ENCODE results near the gene PYCR2.

Gene PYCR2

DNA sequence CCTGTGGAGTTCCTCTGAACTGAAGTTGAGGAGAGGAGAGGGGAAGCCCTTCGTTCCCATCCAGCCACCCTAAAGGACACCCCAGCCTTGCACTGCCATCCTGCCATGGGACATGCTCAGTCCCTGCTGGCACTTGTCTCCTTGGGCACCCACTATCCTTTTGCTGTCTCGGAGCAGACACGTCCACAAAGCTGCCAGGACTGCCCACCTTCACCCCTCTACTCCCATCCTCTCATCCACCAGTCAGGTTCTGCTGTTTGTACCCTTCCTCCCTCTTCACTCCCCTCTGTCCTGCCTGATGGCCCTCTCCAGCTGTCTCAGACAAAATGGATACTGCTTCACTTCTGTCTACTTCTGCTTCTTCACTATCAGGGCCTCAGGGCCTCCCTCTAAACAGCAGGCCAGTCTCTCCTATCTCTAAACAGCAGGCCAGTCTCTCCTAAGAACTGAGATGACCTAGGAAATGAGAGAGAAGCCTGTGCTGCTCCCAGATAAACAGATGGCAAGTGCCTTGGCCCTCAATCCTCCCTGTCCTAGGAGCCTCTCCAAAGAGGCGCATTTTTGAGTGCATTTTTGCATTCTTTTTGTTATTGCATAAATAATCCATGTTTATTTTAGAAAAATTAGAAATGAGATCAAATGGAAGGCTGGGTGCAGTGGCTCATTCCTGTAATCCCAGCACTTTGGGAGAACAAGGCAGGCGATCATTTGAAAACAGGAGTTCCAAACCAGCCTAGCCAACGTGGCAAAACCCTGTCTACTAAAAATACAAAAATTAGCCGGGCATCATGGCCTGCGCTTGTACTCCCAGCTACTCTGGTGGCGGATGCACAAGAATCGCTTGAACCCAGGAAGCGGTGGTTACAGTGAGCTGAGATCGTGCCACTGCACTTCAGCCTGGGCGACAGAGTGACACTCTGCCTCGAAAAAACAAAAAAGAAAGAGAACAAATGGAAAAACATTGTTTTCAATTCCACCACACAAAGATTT, 4.4 kb upstream of the PYCR2 start:
- no peak overlapping the region for H3K4me3 ChIP-seq (ENCODE audit: low read length)
- no peaks in the 10 kb centered on the region for H3K4me1 ChIP-seq (ENCODE audit: control insufficient read depth, insufficient read depth, low read length)
- H3K27ac ChIP-seq (ENCODE audit: low read depth, low read length): no peak overlapping the region
- H3K27me3 ChIP-seq (ENCODE audit: control insufficient read depth, insufficient read depth, low read length): no peaks in the 10 kb centered on the region
- no peaks in the 10 kb centered on the region for H3K36me3 ChIP-seq (ENCODE audit: control insufficient read depth, insufficient read depth, low read length)
- no peak overlapping the region for H3K9ac ChIP-seq (ENCODE audit: low read length)

DNA sequence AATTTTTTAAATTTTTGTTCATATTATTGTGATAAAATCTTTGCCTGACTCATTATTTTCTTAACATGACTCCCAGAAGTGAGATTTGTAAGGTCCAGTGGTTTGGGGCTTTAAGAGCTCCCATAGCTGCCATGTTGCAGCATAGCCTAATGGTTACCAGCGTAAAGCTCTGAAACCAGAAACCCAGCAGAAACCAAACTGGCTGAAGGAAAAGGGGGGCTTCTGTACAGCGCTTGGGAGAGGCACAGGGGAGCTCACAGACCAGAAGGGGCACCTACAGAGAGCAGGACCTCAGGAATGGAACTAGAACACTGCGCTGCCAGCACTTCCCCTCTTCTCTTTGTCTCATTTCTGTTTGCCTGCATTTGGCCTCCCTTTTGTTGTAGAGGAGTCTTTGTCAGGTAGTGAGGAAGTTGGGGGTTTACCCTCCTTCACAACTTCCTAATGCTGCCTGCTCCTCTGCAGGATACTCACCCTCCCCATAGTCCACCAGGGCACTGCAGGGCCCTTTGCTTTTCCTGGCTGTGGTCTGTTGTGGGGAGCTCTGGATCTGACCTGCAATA, 2.6 kb upstream of the PYCR2 start:
- no peak overlapping the region for H3K27ac ChIP-seq (ENCODE audit: low read depth, low read length)
- H3K36me3 ChIP-seq (ENCODE audit: control insufficient read depth, insufficient read depth, low read length): peaks cover 4% of the 10 kb centered on the region
- no peaks in the 10 kb centered on the region for H3K27me3 ChIP-seq (ENCODE audit: control insufficient read depth, insufficient read depth, low read length)
- no peak overlapping the region for H3K9ac ChIP-seq (ENCODE audit: low read length)
- H3K4me1 ChIP-seq (ENCODE audit: control insufficient read depth, insufficient read depth, low read length): peaks cover 7% of the 10 kb centered on the region
- no peak overlapping the region for H3K4me3 ChIP-seq (ENCODE audit: low read length)

DNA sequence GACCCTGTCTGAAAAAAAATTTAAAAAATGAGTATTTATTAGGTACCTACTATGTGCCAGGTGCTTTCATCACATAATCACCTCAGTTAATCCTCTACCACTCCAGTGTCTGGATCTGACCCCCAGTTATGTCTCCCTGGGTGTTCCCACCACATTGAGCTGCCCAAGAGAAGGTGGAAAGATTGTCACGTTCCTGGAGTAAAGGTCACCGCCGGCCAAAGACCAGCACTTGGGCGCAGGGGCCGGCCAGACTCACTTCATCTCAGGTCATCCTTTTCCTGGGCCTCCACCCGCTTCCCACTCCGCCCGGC, 714 bp downstream of the PYCR2 start:
- Histone ChIP-seq H3K27me3 (ENCODE audit: control insufficient read depth, insufficient read depth, low read length) (no peaks in the 10 kb centered on the region), H3K9ac (ENCODE audit: low read length) (peak overlapping the region; percentile 36), H3K4me1 (ENCODE audit: control insufficient read depth, insufficient read depth, low read length) (peaks cover 13% of the 10 kb centered on the region), H3K27ac (ENCODE audit: low read depth, low read length) (peak overlapping the region; percentile 94), H3K4me3 (ENCODE audit: low read length) (peak overlapping the region; percentile 84), H3K36me3 (ENCODE audit: control insufficient read depth, insufficient read depth, low read length) (peaks cover 8% of the 10 kb centered on the region)

DNA sequence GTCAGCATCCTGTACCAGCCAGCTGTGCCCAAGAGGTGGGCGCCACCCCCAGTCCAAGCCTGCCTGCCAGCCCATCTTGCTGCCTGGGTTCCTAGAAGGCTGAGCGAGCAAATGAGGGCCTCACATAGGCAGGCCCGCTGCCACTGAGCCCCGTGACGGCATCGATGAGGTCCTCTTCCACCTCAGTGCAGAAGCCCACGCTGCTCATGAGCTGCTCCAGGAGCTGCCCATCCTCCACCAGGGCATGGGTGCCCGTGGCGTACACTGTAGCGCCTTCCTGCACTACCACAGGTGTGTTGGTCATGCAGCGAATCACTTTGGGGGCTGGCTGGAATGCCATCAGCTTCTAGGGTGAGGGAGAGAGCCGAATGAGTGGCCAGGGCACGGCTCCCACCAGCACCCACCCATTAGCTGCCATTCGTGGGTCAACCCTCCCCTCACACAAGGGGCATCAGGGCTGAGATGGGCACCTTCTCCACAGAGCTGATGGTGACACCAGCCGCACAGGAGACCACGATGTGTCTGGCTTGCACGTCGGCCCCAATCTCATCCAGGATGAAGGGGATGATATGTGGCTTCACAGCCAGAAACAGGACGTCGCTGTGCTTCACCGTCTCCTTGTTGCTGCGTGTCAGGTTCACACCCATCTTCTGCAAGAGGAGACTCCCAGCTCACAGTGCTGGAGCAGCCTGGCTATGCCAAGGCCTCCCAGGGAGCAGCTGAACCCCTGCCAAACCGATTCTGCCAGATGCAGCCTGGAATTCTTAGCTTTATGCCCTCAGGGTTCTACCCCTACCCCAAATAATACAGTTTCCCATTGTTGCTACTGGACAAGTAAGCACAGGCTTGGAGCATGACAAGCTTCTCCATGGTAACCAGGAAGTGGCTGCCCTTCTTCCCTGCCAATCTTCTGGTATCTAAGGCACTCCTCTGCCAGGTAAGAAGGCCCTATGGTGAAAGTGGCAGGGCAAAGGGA, 2.0 kb downstream of the PYCR2 start:
- peaks cover 13% of the 10 kb centered on the region for H3K4me1 ChIP-seq (ENCODE audit: control insufficient read depth, insufficient read depth, low read length)
- no peak overlapping the region for H3K9ac ChIP-seq (ENCODE audit: low read length)
- no peak overlapping the region for H3K4me3 ChIP-seq (ENCODE audit: low read length)
- peaks cover 8% of the 10 kb centered on the region for H3K36me3 ChIP-seq (ENCODE audit: control insufficient read depth, insufficient read depth, low read length)
- no peaks in the 10 kb centered on the region for H3K27me3 ChIP-seq (ENCODE audit: control insufficient read depth, insufficient read depth, low read length)
- no peak overlapping the region for H3K27ac ChIP-seq (ENCODE audit: low read depth, low read length)

DNA sequence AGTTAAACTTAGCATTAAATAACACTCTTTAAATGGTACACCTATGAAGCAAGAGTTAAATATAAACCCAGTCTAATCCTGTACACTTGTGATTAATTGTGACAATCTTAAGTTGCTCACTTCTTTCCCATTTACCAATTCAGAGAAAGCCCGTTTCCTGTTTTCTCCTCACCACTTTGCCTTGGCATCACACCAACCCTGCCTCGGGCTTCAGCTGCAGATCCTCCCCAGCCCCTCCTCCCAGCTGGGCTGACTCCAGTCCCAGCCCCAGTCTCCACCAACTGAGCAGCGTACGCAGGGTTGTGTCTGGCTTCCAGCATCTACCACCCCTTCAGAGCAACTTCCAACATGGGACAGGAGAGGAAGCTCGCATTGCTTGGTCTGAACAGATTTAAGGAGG, 4.1 kb downstream of the PYCR2 start:
- Histone ChIP-seq H3K27ac (ENCODE audit: low read depth, low read length) (peak overlapping the region; percentile 16), H3K36me3 (ENCODE audit: control insufficient read depth, insufficient read depth, low read length) (peaks cover 11% of the 10 kb centered on the region), H3K4me3 (ENCODE audit: low read length) (no peak overlapping the region), H3K27me3 (ENCODE audit: control insufficient read depth, insufficient read depth, low read length) (no peaks in the 10 kb centered on the region), H3K4me1 (ENCODE audit: control insufficient read depth, insufficient read depth, low read length) (peaks cover 13% of the 10 kb centered on the region), H3K9ac (ENCODE audit: low read length) (no peak overlapping the region)

DNA sequence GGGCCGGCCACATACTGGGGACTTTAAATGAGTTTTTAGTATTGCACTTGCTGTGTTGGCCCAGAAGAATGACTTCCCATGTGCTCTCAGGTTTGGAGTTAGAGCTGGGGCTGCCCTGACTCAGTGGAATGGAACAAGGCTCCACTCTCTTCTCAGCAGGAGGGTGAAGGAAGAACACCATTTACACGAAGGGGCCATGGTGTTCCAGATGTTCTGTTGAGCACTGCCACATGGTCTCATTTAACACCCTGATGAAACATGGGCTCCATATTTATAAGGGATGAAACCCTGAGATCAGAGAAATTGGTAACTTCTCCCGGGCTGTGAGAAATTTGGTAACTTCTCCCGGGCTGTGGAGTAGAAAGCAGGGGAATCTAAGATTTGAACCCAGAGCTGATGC, 5.8 kb downstream of the PYCR2 start:
- H3K9ac ChIP-seq (ENCODE audit: low read length): no peak overlapping the region
- no peak overlapping the region for H3K4me3 ChIP-seq (ENCODE audit: low read length)
- H3K27me3 ChIP-seq (ENCODE audit: control insufficient read depth, insufficient read depth, low read length): no peaks in the 10 kb centered on the region
- H3K4me1 ChIP-seq (ENCODE audit: control insufficient read depth, insufficient read depth, low read length): peaks cover 11% of the 10 kb centered on the region
- H3K36me3 ChIP-seq (ENCODE audit: control insufficient read depth, insufficient read depth, low read length): peaks cover 11% of the 10 kb centered on the region
- H3K27ac ChIP-seq (ENCODE audit: low read depth, low read length): no peak overlapping the region

DNA sequence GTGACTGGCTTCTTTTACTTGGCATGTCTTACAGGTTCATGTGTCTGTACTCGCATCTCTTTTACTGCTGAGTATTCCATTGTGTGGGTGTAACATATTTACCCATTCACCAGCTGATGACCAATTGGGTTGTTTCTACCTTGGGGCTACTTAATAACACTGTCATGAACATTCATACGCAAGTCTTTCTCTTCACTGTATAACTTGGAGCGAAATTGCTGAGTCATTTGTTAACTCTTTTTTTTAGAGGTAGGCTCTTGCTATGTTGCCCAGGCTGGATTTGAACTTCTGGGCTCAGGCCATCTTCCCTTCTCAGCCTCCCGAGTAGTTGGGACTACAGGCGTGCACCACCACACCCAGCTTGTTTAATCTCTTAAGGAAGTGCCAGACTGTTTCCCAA, 6.5 kb downstream of the PYCR2 start:
- no peak overlapping the region for H3K27ac ChIP-seq (ENCODE audit: low read depth, low read length)
- H3K36me3 ChIP-seq (ENCODE audit: control insufficient read depth, insufficient read depth, low read length): peaks cover 11% of the 10 kb centered on the region

DNA sequence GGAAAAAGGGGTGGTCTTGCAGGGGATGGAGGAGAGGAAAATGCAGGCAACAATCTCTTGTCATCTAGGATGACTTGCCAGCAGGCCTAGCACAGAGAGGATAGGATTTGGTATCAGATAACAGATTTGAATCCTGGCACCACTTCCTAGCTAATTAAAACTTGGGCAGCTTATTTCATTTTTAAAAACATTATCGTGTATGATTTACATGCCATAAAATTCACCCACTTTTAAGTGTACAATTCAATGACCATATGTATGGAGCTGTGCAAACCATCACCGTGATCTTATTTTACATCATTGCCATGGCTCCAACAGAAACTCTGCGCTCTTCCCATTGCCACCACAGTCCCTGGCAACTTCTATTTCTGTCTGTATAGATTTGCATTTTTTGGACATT, 6.9 kb downstream of the PYCR2 start:
- H3K4me1 ChIP-seq (ENCODE audit: control insufficient read depth, insufficient read depth, low read length): peaks cover 5% of the 10 kb centered on the region
- no peak overlapping the region for H3K4me3 ChIP-seq (ENCODE audit: low read length)
- H3K9ac ChIP-seq (ENCODE audit: low read length): no peak overlapping the region
- H3K36me3 ChIP-seq (ENCODE audit: control insufficient read depth, insufficient read depth, low read length): peaks cover 11% of the 10 kb centered on the region
- H3K27me3 ChIP-seq (ENCODE audit: control insufficient read depth, insufficient read depth, low read length): no peaks in the 10 kb centered on the region
- no peak overlapping the region for H3K27ac ChIP-seq (ENCODE audit: low read depth, low read length)

More for the DNA sequence above, 6.5 kb downstream of the PYCR2 start:
- Histone ChIP-seq H3K27me3 (ENCODE audit: control insufficient read depth, insufficient read depth, low read length) (no peaks in the 10 kb centered on the region), H3K4me1 (ENCODE audit: control insufficient read depth, insufficient read depth, low read length) (peaks cover 5% of the 10 kb centered on the region), H3K9ac (ENCODE audit: low read length) (no peak overlapping the region), H3K4me3 (ENCODE audit: low read length) (no peak overlapping the region)

DNA sequence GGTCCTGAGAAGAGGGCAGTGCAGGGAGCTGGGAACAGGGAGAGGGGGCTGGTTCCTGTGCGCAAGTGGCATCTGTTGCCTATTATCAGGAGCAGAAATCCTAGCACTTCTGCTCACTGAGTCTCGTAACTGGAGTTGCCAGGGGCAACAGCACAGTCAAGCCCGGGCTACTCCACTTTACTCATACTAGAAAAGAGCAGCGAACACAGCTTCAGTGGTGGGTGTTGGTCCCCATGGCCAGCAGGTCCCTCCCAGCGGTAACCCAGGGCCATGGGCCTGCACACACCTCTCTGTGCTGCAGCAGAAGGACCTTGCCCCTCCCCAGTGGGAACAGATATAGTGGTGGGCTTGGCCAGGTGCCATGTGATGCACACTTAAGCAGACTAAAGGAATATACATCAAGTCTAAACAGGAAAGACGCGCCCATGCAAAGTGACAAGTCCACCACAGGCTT, 8.5 kb downstream of the PYCR2 start:
- Histone ChIP-seq H3K27ac (ENCODE audit: low read depth, low read length) (no peak overlapping the region), H3K4me1 (ENCODE audit: control insufficient read depth, insufficient read depth, low read length) (peaks cover 5% of the 10 kb centered on the region), H3K27me3 (ENCODE audit: control insufficient read depth, insufficient read depth, low read length) (no peaks in the 10 kb centered on the region), H3K36me3 (ENCODE audit: control insufficient read depth, insufficient read depth, low read length) (peaks cover 3% of the 10 kb centered on the region), H3K9ac (ENCODE audit: low read length) (no peak overlapping the region), H3K4me3 (ENCODE audit: low read length) (no peak overlapping the region)

DNA sequence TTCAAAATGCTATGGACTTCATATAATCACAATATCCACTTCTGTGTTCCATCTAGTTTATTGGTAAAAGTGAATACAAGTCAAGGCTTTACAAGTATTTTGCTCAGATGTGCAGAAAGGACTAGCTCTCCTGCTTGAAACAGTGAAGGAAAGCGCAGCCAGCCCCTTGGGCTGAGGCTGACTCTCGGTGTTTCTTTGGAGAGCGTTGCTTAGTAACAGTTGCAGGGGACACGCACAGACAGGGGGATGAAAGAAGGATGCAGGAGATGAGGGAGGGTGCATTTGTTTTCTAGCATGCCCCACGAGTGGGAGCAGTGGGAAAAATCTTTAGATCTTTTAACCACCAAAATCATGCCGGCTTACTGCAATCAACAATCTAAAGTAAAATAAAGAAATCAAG, 9.1 kb downstream of the PYCR2 start:
- Histone ChIP-seq H3K9ac (ENCODE audit: low read length) (no peak overlapping the region), H3K4me1 (ENCODE audit: control insufficient read depth, insufficient read depth, low read length) (peaks cover 5% of the 10 kb centered on the region), H3K27me3 (ENCODE audit: control insufficient read depth, insufficient read depth, low read length) (no peaks in the 10 kb centered on the region), H3K27ac (ENCODE audit: low read depth, low read length) (no peak overlapping the region), H3K4me3 (ENCODE audit: low read length) (no peak overlapping the region), H3K36me3 (ENCODE audit: control insufficient read depth, insufficient read depth, low read length) (peaks cover 3% of the 10 kb centered on the region)

DNA sequence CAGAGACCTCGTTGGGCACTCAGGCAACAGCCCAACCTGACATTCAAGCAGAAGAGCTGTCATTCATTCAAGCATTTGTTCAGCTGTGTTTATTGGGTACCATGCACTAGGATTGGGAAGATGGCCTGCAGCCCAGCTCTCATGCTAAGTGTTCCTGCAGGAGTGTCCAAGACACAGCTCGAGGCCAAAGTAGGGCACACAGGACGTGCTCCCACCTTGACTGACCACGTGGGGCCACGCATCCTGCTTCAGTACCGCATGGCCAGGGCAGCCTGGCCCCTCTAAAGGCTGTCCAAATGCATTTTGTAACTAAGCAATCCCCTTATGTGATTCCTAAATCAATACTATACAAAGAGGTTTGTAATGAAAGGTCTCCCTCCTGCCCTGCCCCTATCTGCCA, 9.7 kb downstream of the PYCR2 start:
- Histone ChIP-seq H3K4me1 (ENCODE audit: control insufficient read depth, insufficient read depth, low read length) (peaks cover under 1% of the 10 kb centered on the region), H3K27ac (ENCODE audit: low read depth, low read length) (no peak overlapping the region), H3K27me3 (ENCODE audit: control insufficient read depth, insufficient read depth, low read length) (no peaks in the 10 kb centered on the region), H3K36me3 (ENCODE audit: control insufficient read depth, insufficient read depth, low read length) (peaks cover 3% of the 10 kb centered on the region), H3K9ac (ENCODE audit: low read length) (no peak overlapping the region), H3K4me3 (ENCODE audit: low read length) (no peak overlapping the region)

All from rectal smooth muscle tissue (tissue), 1 donor.